Stomach (tissue), 4 donors: ENCODE results near the gene SPNS1.

ENCODE experiments used
- CTCF ChIP-seq, 7 experiments: fragments of 450-650 bp in 4 of 7; fragments of 200-600 bp in 3 of 7; sonication (generic) in 3 of 7; IDR thresholded peaks; one replicate each; pipeline ENCODE4 v1.5.1; 2016 to 2019; ENCODE audit warnings: antibody characterized with exemption in 7 of 7, control low read depth in 2 of 7, mild to moderate bottlenecking in 1 of 7
- POLR2A ChIP-seq, 4 donors: fragments of 450-650 bp; IDR thresholded peaks; one replicate each; pipeline ENCODE4 v1.6.1; 2016; ENCODE audit warnings: antibody characterized with exemption in 4 of 4, control low read depth in 2 of 4, mild to moderate bottlenecking in 1 of 4, moderate library complexity in 1 of 4

- TF ChIP-seq POLR2A (IDR thresholded peaks at IDR 0.05) = no peak
- TF ChIP-seq CTCF (IDR thresholded peaks at IDR 0.05) = no peak
Measured at GRCh38 chr16:28980929-28981328, 6.4 kb downstream of the SPNS1 start.
